Chondrocyte (in vitro differentiated cells): ENCODE measurements around the gene BCS1L. TPM values are rescaled to one million over a fixed set of nuclear protein-coding genes. Genes with fewer than 3 reads are reported as not detected.
"Not testable (repeated sequence)": the region's sequence is repeated elsewhere in the genome, so short reads cannot be mapped to it uniquely, and the experiment has no call there.

Experiments
- DNase-seq: peaks from one replicate; pipeline ENCODE4 v3.0.0; 2021; ENCODE audit warnings: mixed read lengths, low spot score
- H3K27ac Mint-ChIP-seq: one replicate; pipeline ENCODE4 v1.8.0; 2021; ENCODE audit warnings: mild to moderate bottlenecking, moderate library complexity, mixed read lengths; ENCODE audit not compliant: unreplicated experiment
- H3K27me3 Mint-ChIP-seq: 2 replicates; pipeline ENCODE4 v1.8.0; 2021; ENCODE audit warnings: low read depth, mixed read lengths
- H3K36me3 Mint-ChIP-seq: 2 replicates; pipeline ENCODE4 v1.8.0; 2021; ENCODE audit warnings: low read depth, mixed read lengths
- H3K4me1 Mint-ChIP-seq: 2 replicates; pipeline ENCODE4 v1.8.0; 2021; ENCODE audit warnings: low read depth, mild to moderate bottlenecking, mixed read lengths
- H3K4me3 Mint-ChIP-seq: one replicate; pipeline ENCODE4 v1.8.0; 2021; ENCODE audit warnings: mild to moderate bottlenecking, moderate library complexity, mixed read lengths; ENCODE audit not compliant: unreplicated experiment
- H3K9me3 Mint-ChIP-seq: 2 replicates; pipeline ENCODE4 v1.8.0; 2021; ENCODE audit warnings: low read depth, mixed read lengths
- CTCF ChIP-seq: fragments of 200-600 bp; sonication (generic); IDR thresholded peaks from 2 replicates; pipeline ENCODE4 v1.5.0; 2021; ENCODE audit warnings: antibody characterized with exemption, mild to moderate bottlenecking, moderate library complexity
- total RNA-seq: library from RNA; stranded (reverse); gene quantifications from 3 replicates; pipeline ENCODE4 v1.2.1, GENCODE V29; 2021

Gene BCS1L
- total RNA-seq, 1 donor from 2014 or later = 30.0 TPM

GRCh38 chr2:218687400-218688060, 28.0 kb downstream of the BCS1L start:
- H3K4me3 Mint-ChIP-seq, H3K9me3 Mint-ChIP-seq, H3K27ac Mint-ChIP-seq, H3K27me3 Mint-ChIP-seq, DNase-seq, H3K4me1 Mint-ChIP-seq: not testable (repeated sequence)
- peaks cover 11% of the 10 kb centered on the region for H3K36me3 Mint-ChIP-seq
- peak; percentile 86 for TF ChIP-seq CTCF

DNA sequence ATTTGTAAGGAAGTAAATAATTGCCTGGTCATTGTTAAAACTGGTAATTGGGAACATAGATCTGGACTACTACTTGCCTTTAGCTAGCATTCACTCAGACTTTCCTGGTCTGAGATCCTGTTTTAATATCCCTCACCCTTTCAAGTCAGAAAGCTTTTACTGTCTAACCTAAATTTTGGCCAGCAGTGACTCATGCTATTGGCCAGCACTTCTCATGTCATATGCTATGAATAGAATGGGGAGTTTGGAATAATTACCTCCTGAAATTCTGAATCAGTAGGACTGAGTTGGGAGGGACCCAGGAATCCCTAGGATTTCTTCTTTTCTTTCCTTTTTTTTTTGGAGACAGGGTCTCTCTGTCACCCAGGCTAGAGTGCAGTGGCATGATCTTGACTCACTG, 31.8 kb downstream of the BCS1L start:
- Mint-ChIP-seq H3K36me3 (peaks cover 24% of the 10 kb centered on the region), H3K4me1 (peaks cover 15% of the 10 kb centered on the region), H3K9me3 (no peaks in the 10 kb centered on the region), H3K27me3 (no peaks in the 10 kb centered on the region), H3K4me3 (no peak overlapping the region), H3K27ac (peak overlapping the region; percentile 10)
- no peak for DNase-seq
- no peak for TF ChIP-seq CTCF

DNA sequence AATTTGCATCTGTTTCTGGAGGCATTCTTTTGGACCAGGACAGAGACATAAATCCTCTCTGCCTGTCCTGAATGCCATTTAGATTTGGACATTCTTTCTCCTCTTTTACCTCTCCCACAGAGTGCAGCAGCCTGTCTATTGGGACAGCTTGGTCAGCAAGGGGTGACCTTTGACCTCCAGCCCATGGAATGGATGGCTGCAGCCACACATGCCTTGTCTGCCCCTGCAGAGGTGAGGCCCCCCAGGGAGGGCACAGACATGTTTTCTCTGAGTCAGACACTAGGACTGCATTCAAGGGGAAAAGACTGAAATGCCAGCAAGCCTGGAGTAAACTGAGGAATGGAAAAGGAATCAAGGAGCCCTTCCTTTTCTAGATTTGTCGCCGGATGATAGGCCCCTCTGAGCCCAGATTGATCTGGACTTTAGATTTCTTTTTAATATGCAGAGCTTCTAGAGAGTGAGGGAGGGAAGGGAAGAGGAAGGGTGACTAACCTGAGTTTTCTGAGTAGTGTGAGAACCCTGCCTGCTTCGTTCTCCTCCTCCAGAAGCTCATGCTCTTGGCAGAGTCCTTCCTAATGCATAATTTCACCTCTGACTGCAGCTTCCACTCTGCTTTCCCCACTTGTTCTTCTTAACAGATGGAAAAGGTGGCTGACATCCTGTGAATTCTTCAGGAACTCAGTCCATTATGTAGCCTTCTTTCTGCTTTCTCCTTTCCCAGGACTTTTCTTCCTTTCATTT, 35.1 kb downstream of the BCS1L start:
- DNase-seq = no peak
- Mint-ChIP-seq H3K27me3 (no peaks in the 10 kb centered on the region), H3K4me3 (no peak overlapping the region), H3K36me3 (peaks cover 33% of the 10 kb centered on the region), H3K4me1 (peaks cover 12% of the 10 kb centered on the region), H3K9me3 (no peaks in the 10 kb centered on the region), H3K27ac (peak overlapping the region; percentile 71)
- no peak for TF ChIP-seq CTCF

DNA sequence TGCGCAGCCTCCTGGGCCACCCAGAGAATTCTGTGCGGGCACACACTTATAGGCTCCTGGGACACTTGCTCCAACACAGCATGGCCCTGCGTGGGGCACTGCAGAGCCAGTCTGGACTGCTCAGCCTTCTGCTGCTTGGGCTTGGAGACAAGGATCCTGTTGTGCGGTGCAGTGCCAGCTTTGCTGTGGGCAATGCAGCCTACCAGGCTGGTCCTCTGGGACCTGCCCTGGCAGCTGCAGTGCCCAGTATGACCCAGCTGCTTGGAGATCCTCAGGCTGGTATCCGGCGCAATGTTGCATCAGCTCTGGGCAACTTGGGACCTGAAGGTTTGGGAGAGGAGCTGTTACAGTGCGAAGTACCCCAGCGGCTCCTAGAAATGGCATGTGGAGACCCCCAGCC, 39.4 kb downstream of the BCS1L start:
- no peaks in the 10 kb centered on the region for H3K27me3 Mint-ChIP-seq
- no peak for TF ChIP-seq CTCF
- peaks cover 25% of the 10 kb centered on the region for H3K36me3 Mint-ChIP-seq
- no peaks in the 10 kb centered on the region for H3K9me3 Mint-ChIP-seq
- no peak for DNase-seq
- no peak overlapping the region for H3K4me3 Mint-ChIP-seq
- H3K27ac Mint-ChIP-seq = no peak overlapping the region
- peaks cover 5% of the 10 kb centered on the region for H3K4me1 Mint-ChIP-seq

GRCh38 chr2:218701806-218702205, 42.3 kb downstream of the BCS1L start:
- no peak for TF ChIP-seq CTCF
- Mint-ChIP-seq H3K27me3 (no peaks in the 10 kb centered on the region), H3K27ac (no peak overlapping the region), H3K4me1 (no peaks in the 10 kb centered on the region), H3K4me3 (no peak overlapping the region), H3K9me3 (no peaks in the 10 kb centered on the region), H3K36me3 (peaks cover 18% of the 10 kb centered on the region)
- no peak for DNase-seq
